IMR-90 (cell line): ENCODE data around the gene BNIP3. TPM values are rescaled to one million over a fixed set of nuclear protein-coding genes. Genes with fewer than 3 reads are reported as not detected.

Experiments
- ATAC-seq: fragments of 200-7000 bp; cut with Tn5 transposase; 2 replicates; pipeline ENCODE4 v1.9.1; 2020; ENCODE audit warnings: low read depth, mild to moderate bottlenecking, moderate library complexity
- BruUV-seq: library from RNA; stranded (reverse); fragments of 400-500 nt; replicated peaks from 2 replicates; lab custom pipeline; 2021; lab: Mats Ljungman, UMichigan
- CTCF ChIA-PET: fragments of 300-600 bp; formaldehyde crosslinking; extraction: SDS; loops from one replicate; lab custom pipeline; 2021; ENCODE audit warnings: antibody characterized with exemption; lab: Yijun Ruan, JAX
- POLR2A ChIA-PET: fragments of 300-600 bp; sonication (Branson Sonifier 250); formaldehyde crosslinking; loops from one replicate; lab custom pipeline; 2022; ENCODE audit warnings: antibody characterized with exemption; ENCODE audit not compliant: unreplicated experiment; lab: Charles Lee
- DNase-seq: peaks from one replicate; pipeline ENCODE4 v3.0.0; 2013
- H2AFZ ChIP-seq: replicated peaks from 2 replicates; pipeline ENCODE3; 2013; ENCODE audit warnings: low read length, mild to moderate bottlenecking; ENCODE audit not compliant: poor library complexity
- H2AK5ac ChIP-seq: 2 replicates; pipeline ENCODE4 v1.6.1; 2013; ENCODE audit warnings: low read depth, low read length, inconsistent platforms
- H2AK9ac ChIP-seq: replicated peaks from 2 replicates; pipeline ENCODE3; 2013; ENCODE audit warnings: mild to moderate bottlenecking, low read depth, low read length, moderate library complexity; ENCODE audit not compliant: poor library complexity
- H2BK120ac ChIP-seq: 2 replicates; pipeline ENCODE4 v1.6.1; 2013; ENCODE audit warnings: low read depth, low read length, inconsistent platforms
- H2BK15ac ChIP-seq: 3 replicates; pipeline ENCODE4 v1.6.1; 2013; ENCODE audit warnings: low read depth, low read length, inconsistent platforms
- H2BK20ac ChIP-seq: 2 replicates; pipeline ENCODE4 v1.6.1; 2013; ENCODE audit warnings: low read depth, mild to moderate bottlenecking, inconsistent platforms, low read length, moderate library complexity
- H2BK5ac ChIP-seq: 2 replicates; pipeline ENCODE4 v1.6.1; 2013; ENCODE audit warnings: mild to moderate bottlenecking, low read depth, low read length, inconsistent platforms; ENCODE audit not compliant: poor library complexity, severe bottlenecking
- H3K14ac ChIP-seq: replicated peaks from 2 replicates; pipeline ENCODE4 v1.6.1; 2013; ENCODE audit warnings: low read depth, low read length, inconsistent platforms
- H3K18ac ChIP-seq: 2 replicates; pipeline ENCODE4 v1.6.1; 2013; ENCODE audit warnings: low read depth, low read length, control low read depth
- H3K23ac ChIP-seq: 2 replicates; pipeline ENCODE4 v1.6.1; 2013; ENCODE audit warnings: low read depth, low read length, inconsistent platforms
- H3K27ac ChIP-seq: 2 replicates; pipeline ENCODE4 v1.5.1; 2013; ENCODE audit warnings: mild to moderate bottlenecking, control low read depth, low read length; ENCODE audit not compliant: insufficient read depth
- H3K27me3 ChIP-seq: 2 replicates; pipeline ENCODE4 v1.6.1; 2013; ENCODE audit warnings: low read length; ENCODE audit not compliant: control insufficient read depth, insufficient read depth
- H3K36me3 ChIP-seq: 2 replicates; pipeline ENCODE4 v1.6.1; 2013; ENCODE audit warnings: low read length, mixed read lengths; ENCODE audit not compliant: control insufficient read depth, insufficient read depth
- H3K4ac ChIP-seq: 2 replicates; pipeline ENCODE4 v1.6.1; 2013; ENCODE audit warnings: low read depth, low read length, inconsistent platforms
- H3K4me1 ChIP-seq: 2 replicates; pipeline ENCODE4 v1.6.1; 2013; ENCODE audit warnings: low read length, mixed read lengths; ENCODE audit not compliant: control insufficient read depth, insufficient read depth
- H3K4me2 ChIP-seq: 2 replicates; pipeline ENCODE4 v1.6.1; 2013; ENCODE audit warnings: low read depth, mild to moderate bottlenecking, control low read depth, low read length, moderate library complexity
- H3K4me3 ChIP-seq: 2 replicates; pipeline ENCODE4 v1.5.1; 2013; ENCODE audit warnings: low read depth, mild to moderate bottlenecking, control low read depth, low read length, moderate library complexity; ENCODE audit not compliant: insufficient read depth
- H3K56ac ChIP-seq: 2 replicates; pipeline ENCODE4 v1.6.1; 2013; ENCODE audit warnings: low read length, inconsistent platforms; ENCODE audit not compliant: insufficient read depth; ENCODE audit errors: extremely low read depth
- H3K79me1 ChIP-seq, 2 experiments: 2 replicates each; pipeline ENCODE4 v1.6.1; 2013; ENCODE audit warnings: low read length in 2 of 2, inconsistent platforms in 1 of 2, low read depth in 1 of 2
- H3K9ac ChIP-seq: 2 replicates; pipeline ENCODE4 v1.6.1; 2013; ENCODE audit warnings: low read depth, low read length, control low read depth
- H3K9me1 ChIP-seq: 2 replicates; pipeline ENCODE4 v1.6.1; 2013; ENCODE audit warnings: low read length, inconsistent platforms; ENCODE audit not compliant: insufficient read depth
- H3K9me3 ChIP-seq: 2 replicates; pipeline ENCODE4 v1.6.1; 2013; ENCODE audit warnings: low read length; ENCODE audit not compliant: control insufficient read depth, insufficient read depth
- H4K20me1 ChIP-seq: 2 replicates; pipeline ENCODE4 v1.6.1; 2013; ENCODE audit warnings: low read length, inconsistent platforms; ENCODE audit not compliant: insufficient read depth
- H4K5ac ChIP-seq: 2 replicates; pipeline ENCODE4 v1.6.1; 2013; ENCODE audit warnings: mild to moderate bottlenecking, low read depth, low read length, control low read depth
- H4K8ac ChIP-seq, 2 experiments: 2 replicates each; pipeline ENCODE4 v1.6.1; 2013; ENCODE audit warnings: low read depth in 2 of 2, low read length in 2 of 2, control low read depth in 1 of 2, inconsistent platforms in 1 of 2
- H4K91ac ChIP-seq: 2 replicates; pipeline ENCODE4 v1.6.1; 2013; ENCODE audit warnings: low read depth, low read length, inconsistent platforms; ENCODE audit not compliant: insufficient read depth
- MAZ ChIP-seq: IDR thresholded peaks from 2 replicates; pipeline ENCODE4 v1.6.1; 2012; ENCODE audit warnings: low read depth, mild to moderate bottlenecking, low read length, improper control_type of control experiment, moderate library complexity, borderline replicate concordance
- RFX5 ChIP-seq: IDR thresholded peaks from 2 replicates; pipeline ENCODE4 v1.8.0; 2012; ENCODE audit warnings: low read depth, mild to moderate bottlenecking, low read length, moderate library complexity
- WGBS, 2 experiments: methylation state at CpG; one replicate each; pipeline versions ENCODE4 v1.1.5 to v1.1.7; 2013; ENCODE audit warnings: missing lambda C conversion rate in 2 of 2; ENCODE audit not compliant: insufficient read length in 1 of 2; ENCODE audit errors: extremely low coverage in 2 of 2; 5-methylcytosine and 5-hydroxymethylcytosine counted together
- dilution Hi-C: fragments of 300-500 bp; cut with HindIII; formaldehyde crosslinking; loops from one replicate; pipeline ENCODE4 v1.14.3; 2018; ENCODE audit warnings: low sequenced_read_pairs; ENCODE audit not compliant: unreplicated experiment
- in situ Hi-C: fragments of 300-500 bp; cut with MboI; formaldehyde crosslinking; loops from 3 replicates; pipeline ENCODE4 v1.14.3; 2019; ENCODE audit warnings: low sequenced_read_pairs, inconsistent platforms, mixed read lengths
- intact Hi-C: fragments of 100-400 bp; cut with micrococcal nuclease; formaldehyde crosslinking; loops from 2 replicates; pipeline ENCODE4 v1.10.0; 2022
- polyA plus RNA-seq, 3 experiments: library from polyadenylated mRNA; depleted of rRNA; stranded (reverse); fragments of >200 nt; gene quantifications; 2 replicates each; pipeline ENCODE4 v1.2.3, GENCODE V29; 2012; ENCODE audit warnings: low replicate concordance in 1 of 3
- total RNA-seq: library from RNA; depleted of rRNA; stranded (reverse); fragments of >200 nt; gene quantifications from 2 replicates; pipeline ENCODE4 v1.2.3, GENCODE V29; 2012

Gene BNIP3
- total and polyA plus RNA-seq, 2 of the 4 experiments (the other 2 are of a cell fraction), result 134 to 211 TPM

DNA sequence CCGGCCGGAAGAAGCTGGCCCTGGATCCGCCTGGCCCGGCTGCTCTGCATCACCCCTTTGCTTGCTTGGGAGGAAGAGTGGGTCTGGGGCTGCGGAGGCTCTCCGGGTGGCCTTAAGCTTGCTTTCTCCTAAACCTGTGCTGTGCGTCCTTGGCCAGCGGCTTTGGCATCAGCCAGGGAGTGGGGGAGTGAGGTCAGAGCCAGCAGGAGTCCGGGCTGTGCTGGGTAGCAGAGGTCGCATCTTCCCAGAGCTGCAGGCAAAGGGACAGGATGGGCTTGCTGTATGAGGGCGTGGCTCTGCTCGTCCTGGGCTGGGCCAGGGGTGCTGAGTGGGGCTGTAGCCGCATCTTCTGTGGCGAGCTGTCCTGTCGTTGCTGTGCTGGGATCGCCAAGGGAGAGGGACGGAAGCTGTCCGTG is 21.1 kb downstream of the BNIP3 start:
- ChIA-PET CTCF (no interaction called here), POLR2A (no interaction called here)
- H3K36me3 ChIP-seq, result peaks cover 30% of the 10 kb centered on the region
- H2BK20ac ChIP-seq, result no peak overlapping the region
- H3K4me1 ChIP-seq, result no peaks in the 10 kb centered on the region
- intact Hi-C loops (no loop called here), in situ Hi-C loops (no loop called here), dilution Hi-C loops (no loop called here)
- BruUV-seq, result no TSS peak
- no peak overlapping the region for H3K23ac ChIP-seq
- no peak overlapping the region for H2BK15ac ChIP-seq
- no peak overlapping the region for H2BK120ac ChIP-seq
- H2AK5ac ChIP-seq, result no peak overlapping the region
- ATAC-seq, result no peak
- H3K9me3 ChIP-seq, result no peaks in the 10 kb centered on the region
- H3K18ac ChIP-seq, result no peak overlapping the region
- no peak overlapping the region for H4K91ac ChIP-seq
- no peak overlapping the region for H3K4ac ChIP-seq
- no peak for TF ChIP-seq RFX5
- no peak for TF ChIP-seq MAZ
- H4K5ac ChIP-seq, result no peak overlapping the region
- WGBS, 2 experiments, result 82% methylated on average over 7 of the region's 18 CpGs; no CpG with 5 or more reads in 1 of the 2 experiments
- H2AK9ac ChIP-seq, result no peak overlapping the region
- no peaks in the 10 kb centered on the region for H3K9me1 ChIP-seq
- H2BK5ac ChIP-seq, result no peak overlapping the region
- H4K20me1 ChIP-seq, result peaks cover 14% of the 10 kb centered on the region
- H3K4me3 ChIP-seq, result no peak overlapping the region
- no peak overlapping the region for H4K8ac ChIP-seq
- no peak for DNase-seq
- H3K27ac ChIP-seq, result no peak overlapping the region
- H3K14ac ChIP-seq, result no peak overlapping the region
- H3K4me2 ChIP-seq, result no peak overlapping the region
- H3K9ac ChIP-seq, result no peak overlapping the region
- no peak overlapping the region for H2AFZ ChIP-seq
- H3K56ac ChIP-seq, result no peak overlapping the region
- peaks cover 3 to 15% of the 10 kb centered on the region in 2 experiments for H3K79me1 ChIP-seq
- no peaks in the 10 kb centered on the region for H3K27me3 ChIP-seq
